Endothelial cell of umbilical vein (primary cell): ENCODE measurements around the gene TSPEAR. TPM values are rescaled to one million over a fixed set of nuclear protein-coding genes. Genes with fewer than 3 reads are reported as not detected.

ENCODE experiments used
- BruUV-seq: library from RNA; stranded (reverse); fragments of 400-500 nt; replicated peaks from 2 replicates; lab custom pipeline; 2021; lab: Mats Ljungman, UMichigan
- CTCF ChIA-PET: fragments of 300-600, 350-600 bp; sonication (Branson Sonifier 250); formaldehyde crosslinking; loops from one replicate; lab custom pipeline; 2021; ENCODE audit warnings: antibody characterized with exemption, inconsistent platforms; lab: Charles Lee
- POLR2A ChIA-PET: fragments of 300-600, 350-600 bp; sonication (Branson Sonifier 250); formaldehyde crosslinking; loops from one replicate; lab custom pipeline; 2021; ENCODE audit warnings: antibody characterized with exemption, inconsistent platforms; lab: Charles Lee
- DNase-seq: peaks from one replicate; pipeline ENCODE4 v3.0.0-alpha.2; 2011; ENCODE audit warnings: low read depth, low spot score
- FAIRE-seq: peaks from 2 replicates; lab custom pipeline; 2011; peaks lifted over from hg19 to GRCh38; lab: Jason Lieb, UNC
- H2AFZ ChIP-seq: 2 replicates; pipeline ENCODE4 v1.6.0; 2012; ENCODE audit warnings: low read depth, low read length, control low read depth, inconsistent platforms
- H3K27ac ChIP-seq: 2 replicates; pipeline ENCODE4 v1.5.1; 2011; ENCODE audit warnings: low read depth, mild to moderate bottlenecking, control low read depth, low read length, moderate library complexity; ENCODE audit not compliant: insufficient read depth
- H3K27me3 ChIP-seq, 2 experiments: 2 replicates each; pipeline versions ENCODE4 v1.6.0 to v1.6.1; 2011; ENCODE audit warnings: low read length in 2 of 2, mixed read lengths in 1 of 2; ENCODE audit not compliant: control insufficient read depth in 2 of 2, insufficient read depth in 2 of 2
- H3K36me3 ChIP-seq, 2 experiments: 2 replicates in 1 of 2; 3 replicates in 1 of 2; pipeline ENCODE4 v1.5.1; 2011; ENCODE audit warnings: low read length in 2 of 2, mild to moderate bottlenecking in 1 of 2, moderate library complexity in 1 of 2; ENCODE audit not compliant: control insufficient read depth in 2 of 2, insufficient read depth in 2 of 2; ENCODE audit errors: extremely low read depth in 1 of 2
- H3K4me1 ChIP-seq: 3 replicates; pipeline ENCODE4 v1.5.1; 2011; ENCODE audit warnings: mild to moderate bottlenecking, low read length; ENCODE audit not compliant: control insufficient read depth, insufficient read depth; ENCODE audit errors: extremely low read depth
- H3K4me2 ChIP-seq: 2 replicates; pipeline ENCODE4 v1.6.1; 2011; ENCODE audit warnings: low read length, control low read depth, mixed read lengths; ENCODE audit not compliant: insufficient read depth
- H3K4me3 ChIP-seq, 3 experiments: fragments of 200-600 bp in 1 of 3; sonication (generic), shearing (Covaris generic) in 1 of 3; replicated peaks in 1 of 3; 2 replicates each; pipeline ENCODE4 v1.5.1; 2011 to 2016; ENCODE audit warnings: control low read depth in 3 of 3, low read length in 3 of 3, mild to moderate bottlenecking in 2 of 3, inconsistent platforms in 1 of 3, low read depth in 1 of 3, moderate library complexity in 1 of 3; ENCODE audit not compliant: insufficient read depth in 1 of 3
- H3K79me2 ChIP-seq: 2 replicates; pipeline ENCODE4 v1.6.0; 2012; ENCODE audit warnings: low read length, inconsistent platforms; ENCODE audit not compliant: control insufficient read depth, insufficient read depth
- H3K9ac ChIP-seq: replicated peaks from 2 replicates; pipeline ENCODE3; 2011; ENCODE audit warnings: low read length, control low read depth; ENCODE audit not compliant: insufficient read depth; ENCODE audit errors: extremely low read depth
- H3K9me1 ChIP-seq: replicated peaks from 3 replicates; pipeline ENCODE4 v1.6.0; 2011; ENCODE audit warnings: mild to moderate bottlenecking, low read length; ENCODE audit not compliant: control insufficient read depth, insufficient read depth; ENCODE audit errors: extremely low read depth
- H3K9me3 ChIP-seq: replicated peaks from 2 replicates; pipeline ENCODE4 v1.5.1; 2012; ENCODE audit warnings: low read length, inconsistent platforms; ENCODE audit not compliant: control insufficient read depth, insufficient read depth
- H4K20me1 ChIP-seq: replicated peaks from 2 replicates; pipeline ENCODE3; 2011; ENCODE audit warnings: mild to moderate bottlenecking, low read length; ENCODE audit not compliant: control insufficient read depth, insufficient read depth; ENCODE audit errors: extremely low read depth
- EZH2 ChIP-seq: IDR thresholded peaks from 2 replicates; pipeline ENCODE4 v1.6.1; 2012; ENCODE audit warnings: borderline replicate concordance, low read depth, mild to moderate bottlenecking, moderate library complexity, low read length, inconsistent platforms; ENCODE audit not compliant: severe bottlenecking
- FOS ChIP-seq: IDR thresholded peaks from 2 replicates; pipeline ENCODE4 v1.6.1; 2011; ENCODE audit warnings: mild to moderate bottlenecking, low read length, moderate library complexity, borderline replicate concordance; ENCODE audit not compliant: insufficient read depth
- GATA2 ChIP-seq: IDR thresholded peaks from 2 replicates; pipeline ENCODE4 v1.7.0; 2011; ENCODE audit warnings: low read depth, mild to moderate bottlenecking, moderate library complexity, mixed read lengths, low read length; ENCODE audit not compliant: insufficient read length, insufficient read depth
- JUN ChIP-seq: IDR thresholded peaks from 2 replicates; pipeline ENCODE4 v1.6.1; 2011; ENCODE audit warnings: borderline replicate concordance, low read depth; ENCODE audit not compliant: insufficient read length, insufficient read depth
- MYC ChIP-seq: IDR thresholded peaks from one replicate; pipeline ENCODE4 v1.6.1; 2011; ENCODE audit warnings: mild to moderate bottlenecking, low read depth, low read length
- POLR2A ChIP-seq: IDR thresholded peaks from 2 replicates; pipeline ENCODE4 v1.6.1; 2012; ENCODE audit warnings: low read depth, mild to moderate bottlenecking, control low read depth, low read length
- POLR2AphosphoS5 ChIP-seq: IDR thresholded peaks from 2 replicates; pipeline ENCODE4 v1.6.1; 2012; ENCODE audit warnings: low read depth, mild to moderate bottlenecking, control low read depth, low read length, moderate library complexity; ENCODE audit not compliant: insufficient read depth
- dilution Hi-C: fragments of 300-500 bp; cut with MboI; formaldehyde crosslinking; loops from one replicate; pipeline ENCODE4 v1.15.0; 2019; ENCODE audit warnings: low sequenced_read_pairs; ENCODE audit not compliant: extremely low pct_ligation_motif_present
- intact Hi-C: fragments of 100-400 bp; cut with micrococcal nuclease; formaldehyde crosslinking; loops from one replicate; pipeline ENCODE4 v1.10.0; 2022
- polyA plus RNA-seq, 4 experiments: library from polyadenylated mRNA; depleted of rRNA in 3 of 4; stranded (reverse) in 3 of 4; unstranded in 1 of 4; fragments of >200 nt; gene quantifications; 2 replicates each; pipeline versions ENCODE4 v1.2.1 to v1.2.3, GENCODE V29; 2011 to 2012; ENCODE audit warnings: missing spikeins in 1 of 4
- total RNA-seq: library from RNA; stranded (reverse); gene quantifications from 2 replicates; pipeline ENCODE4 v1.2.3, GENCODE V29; 2021
- TF ChIP-seq, protein P1 (sequence below): IDR thresholded peaks from 2 replicates; pipeline ENCODE4 v1.6.1; 2011; ENCODE audit not compliant: insufficient read depth, insufficient read length
- TF ChIP-seq, protein P2 (sequence below), 2 donors: IDR thresholded peaks; 1 replicate in 1 of 2; 2 replicates in 1 of 2; pipeline ENCODE4 v1.5.1; 2011; ENCODE audit warnings: low read length in 2 of 2, mild to moderate bottlenecking in 2 of 2, moderate library complexity in 2 of 2, control low read depth in 1 of 2, inconsistent platforms in 1 of 2, low read depth in 1 of 2; ENCODE audit not compliant: insufficient read depth in 1 of 2; ENCODE audit errors: extremely low read depth in 1 of 2

Gene TSPEAR
- total and polyA plus RNA-seq, 2 donors (not counting 3 experiments of a cell fraction or from before 2014, with no cell fraction given) = 0.01 TPM; not detected in 1

GRCh38 chr21:44547656-44548331, 163.6 kb downstream of the TSPEAR start:
- H3K9me3 ChIP-seq = no peaks in the 10 kb centered on the region
- no peak overlapping the region for H3K27ac ChIP-seq
- H3K9ac ChIP-seq = no peak overlapping the region
- ChIA-PET CTCF (no interaction called here), POLR2A (no interaction called here)
- dilution Hi-C loops (no loop called here), intact Hi-C loops (no loop called here)
- no peak for FAIRE-seq
- H2AFZ ChIP-seq = no peak overlapping the region
- no peaks in the 10 kb centered on the region for H3K79me2 ChIP-seq
- H3K9me1 ChIP-seq = no peaks in the 10 kb centered on the region
- H4K20me1 ChIP-seq = no peaks in the 10 kb centered on the region
- DNase-seq = no peak
- H3K4me2 ChIP-seq = no peak overlapping the region
- H3K36me3 ChIP-seq = no peaks in the 10 kb centered on the region
- H3K4me3 ChIP-seq = no peak overlapping the region
- H3K4me1 ChIP-seq = no peaks in the 10 kb centered on the region
- no peak for TF ChIP-seq POLR2AphosphoS5
- TF ChIP-seq, protein P1, sequence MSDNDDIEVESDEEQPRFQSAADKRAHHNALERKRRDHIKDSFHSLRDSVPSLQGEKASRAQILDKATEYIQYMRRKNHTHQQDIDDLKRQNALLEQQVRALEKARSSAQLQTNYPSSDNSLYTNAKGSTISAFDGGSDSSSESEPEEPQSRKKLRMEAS = no peak
- TF ChIP-seq FOS = no peak
- no peak for TF ChIP-seq GATA2
- TF ChIP-seq, protein P2, sequence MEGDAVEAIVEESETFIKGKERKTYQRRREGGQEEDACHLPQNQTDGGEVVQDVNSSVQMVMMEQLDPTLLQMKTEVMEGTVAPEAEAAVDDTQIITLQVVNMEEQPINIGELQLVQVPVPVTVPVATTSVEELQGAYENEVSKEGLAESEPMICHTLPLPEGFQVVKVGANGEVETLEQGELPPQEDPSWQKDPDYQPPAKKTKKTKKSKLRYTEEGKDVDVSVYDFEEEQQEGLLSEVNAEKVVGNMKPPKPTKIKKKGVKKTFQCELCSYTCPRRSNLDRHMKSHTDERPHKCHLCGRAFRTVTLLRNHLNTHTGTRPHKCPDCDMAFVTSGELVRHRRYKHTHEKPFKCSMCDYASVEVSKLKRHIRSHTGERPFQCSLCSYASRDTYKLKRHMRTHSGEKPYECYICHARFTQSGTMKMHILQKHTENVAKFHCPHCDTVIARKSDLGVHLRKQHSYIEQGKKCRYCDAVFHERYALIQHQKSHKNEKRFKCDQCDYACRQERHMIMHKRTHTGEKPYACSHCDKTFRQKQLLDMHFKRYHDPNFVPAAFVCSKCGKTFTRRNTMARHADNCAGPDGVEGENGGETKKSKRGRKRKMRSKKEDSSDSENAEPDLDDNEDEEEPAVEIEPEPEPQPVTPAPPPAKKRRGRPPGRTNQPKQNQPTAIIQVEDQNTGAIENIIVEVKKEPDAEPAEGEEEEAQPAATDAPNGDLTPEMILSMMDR (IDR thresholded peaks at IDR 0.05; ENCODE audit: extremely low read depth in 1 of 2, insufficient read depth in 1 of 2, low read depth in 1 of 2, low read length in 2 of 2) = no peak
- TF ChIP-seq JUN = no peak
- no peak for TF ChIP-seq POLR2A
- no peak for TF ChIP-seq EZH2
- TF ChIP-seq MYC = no peak
- H3K27me3 ChIP-seq = peaks cover 3 to 17% of the 10 kb centered on the region in 2 experiments
- no TSS peak for BruUV-seq
